ENCODE measurements around the gene AICDA. TPM values are rescaled to one million over a fixed set of nuclear protein-coding genes. Genes with fewer than 3 reads are reported as not detected.
A peak's percentile ranks its signal among the peaks of the same experiment; 100 is the strongest.

Gene AICDA
- total and polyA plus RNA-seq, 10 donors = 0.24 to 1.6 (median 0.78) TPM

GRCh38 chr12:8655421-8655820 lies 42.8 kb upstream of the AICDA start:
- Histone ChIP-seq H3K4me1 (no peaks in the 10 kb centered on the region), H3K4me3 (no peak overlapping the region), H3K27me3 (replicated peaks in 1 of 7) (no peaks in the 10 kb centered on the region), H3K36me3 (no peaks in the 10 kb centered on the region), H3K27ac (no peak overlapping the region), H3K9me3 (no peaks in the 10 kb centered on the region)
- 86 to 93% (median 90%) methylated on average over 6 of the region's 6 CpGs for WGBS, 5 donors
- DNase-seq = no peak
- intact Hi-C loops (cut with DNase I; ENCODE audit: low total_unique reads) = no loop called here
- no peak for TF ChIP-seq CTCF (IDR thresholded peaks at IDR 0.05 in 8 of 11, conservative IDR thresholded peaks at IDR 0.05 in 3 of 11)
- TF ChIP-seq POLR2A (IDR thresholded peaks at IDR 0.05) = no peak
- TF ChIP-seq POLR2AphosphoS5 (IDR thresholded peaks at IDR 0.05) = no peak

GRCh38 chr12:8648576-8649205 lies 36.0 kb upstream of the AICDA start:
- no peak overlapping the region for H3K4me3 ChIP-seq
- no peaks in the 10 kb centered on the region for H3K36me3 ChIP-seq
- DNase-seq = no peak
- no peaks in the 10 kb centered on the region for H3K9me3 ChIP-seq
- TF ChIP-seq POLR2A (IDR thresholded peaks at IDR 0.05) = no peak
- TF ChIP-seq POLR2AphosphoS5 (IDR thresholded peaks at IDR 0.05) = no peak
- no peak for TF ChIP-seq CTCF (IDR thresholded peaks at IDR 0.05 in 8 of 11, conservative IDR thresholded peaks at IDR 0.05 in 3 of 11)
- no peaks in the 10 kb centered on the region for H3K27me3 ChIP-seq (replicated peaks in 1 of 7)
- 58 to 66% (median 62%) methylated on average over 8 of the region's 8 CpGs for WGBS, 5 donors
- intact Hi-C loops (cut with DNase I; ENCODE audit: low total_unique reads) = no loop called here
- peaks cover 0 to 28% (median 7%) of the 10 kb centered on the region in 6 donors for H3K4me1 ChIP-seq
- no peak overlapping the region for H3K27ac ChIP-seq

GRCh38 chr12:8647968-8648367 lies 35.3 kb upstream of the AICDA start:
- WGBS, 5 donors = 82 to 95% (median 86%) methylated on average over 5 of the region's 5 CpGs
- Histone ChIP-seq H3K27me3 (replicated peaks in 1 of 7) (no peaks in the 10 kb centered on the region), H3K36me3 (no peaks in the 10 kb centered on the region), H3K9me3 (no peaks in the 10 kb centered on the region), H3K4me3 (no peak overlapping the region), H3K4me1 (peaks cover 0 to 28% (median 7%) of the 10 kb centered on the region in 6 donors), H3K27ac (no peak overlapping the region)
- no peak for DNase-seq
- TF ChIP-seq POLR2AphosphoS5 (IDR thresholded peaks at IDR 0.05) (no peak), POLR2A (IDR thresholded peaks at IDR 0.05) (no peak), CTCF (IDR thresholded peaks at IDR 0.05 in 8 of 11, conservative IDR thresholded peaks at IDR 0.05 in 3 of 11) (no peak)
- intact Hi-C loops (cut with DNase I; ENCODE audit: low total_unique reads) = no loop called here

- no peaks in the 10 kb centered on the region for H3K36me3 ChIP-seq
- H3K4me3 ChIP-seq = no peak overlapping the region
- peak overlapping the region; percentile 30 to 78 (median 56) for H3K27ac ChIP-seq
- intact Hi-C loops (cut with DNase I; ENCODE audit: low total_unique reads) = no loop called here
- no peaks in the 10 kb centered on the region for H3K27me3 ChIP-seq (replicated peaks in 1 of 7)
- no peak for DNase-seq
- no peak for TF ChIP-seq POLR2AphosphoS5 (IDR thresholded peaks at IDR 0.05)
- H3K9me3 ChIP-seq = peaks cover 0 to 4% (median 0%) of the 10 kb centered on the region in 8 donors
- H3K4me1 ChIP-seq = peaks cover 0 to 28% (median 7%) of the 10 kb centered on the region in 6 donors
- WGBS, 5 donors = 36 to 49% (median 44%) methylated on average over 5 of the region's 5 CpGs
Observed at GRCh38 chr12:8644345-8645248, 31.9 kb upstream of the AICDA start.

All from spleen (tissue), 11 donors.